ENCODE measurements around the gene AKAP13. TPM values are rescaled to one million over a fixed set of nuclear protein-coding genes. Genes with fewer than 3 reads are reported as not detected.

The AKAP13 gene
- total and polyA plus RNA-seq, 2 of the 8 experiments (the other 6 are each of a cell fraction or from before 2014, with no cell fraction given) = 14.0 to 46.2 TPM

GRCh38 chr15:85710340-85710842 lies 330.0 kb downstream of the AKAP13 start (continued):
- no peak for TF ChIP-seq CBX5 (IDR thresholded peaks at IDR 0.05; ENCODE audit: low read depth, low read length)
- no peak for TF ChIP-seq NANOG (IDR thresholded peaks at IDR 0.05; ENCODE audit: insufficient read depth, low read depth, low read length, poor library complexity, severe bottlenecking)
- no peak for TF ChIP-seq BCL11A (IDR thresholded peaks at IDR 0.05; ENCODE audit: low read depth in 2 of 2, low read length in 2 of 2)
- TF ChIP-seq, protein P1, sequence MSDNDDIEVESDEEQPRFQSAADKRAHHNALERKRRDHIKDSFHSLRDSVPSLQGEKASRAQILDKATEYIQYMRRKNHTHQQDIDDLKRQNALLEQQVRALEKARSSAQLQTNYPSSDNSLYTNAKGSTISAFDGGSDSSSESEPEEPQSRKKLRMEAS (IDR thresholded peaks at IDR 0.05) = no peak
- no peak for TF ChIP-seq RFX5 (IDR thresholded peaks at IDR 0.05; ENCODE audit: borderline replicate concordance, low read depth, low read length)
- no peak for TF ChIP-seq CHD2 (IDR thresholded peaks at IDR 0.05; ENCODE audit: low read length)

All from H1 (cell line).